ENCODE results near the gene THTPA.
A peak's percentile ranks its signal among the peaks of the same experiment; 100 is the strongest.

The THTPA gene

GRCh38 chr14:23564876-23565275 is 8.8 kb downstream of the THTPA start:
- H3K36me3 Mint-ChIP-seq, result peaks cover 38 to 46% of the 10 kb centered on the region in 2 donors
- ATAC-seq (replicated peaks) (no peak), DNase-seq (no peak)
- no peaks in the 10 kb centered on the region for H3K27me3 Mint-ChIP-seq
- H3K4me3 Mint-ChIP-seq, result no peak overlapping the region
- H3K27ac Mint-ChIP-seq, result peak overlapping the region; percentile 42
- peaks cover 44 to 52% of the 10 kb centered on the region in 2 donors for H3K4me1 Mint-ChIP-seq
- no peaks in the 10 kb centered on the region for H3K9me3 Mint-ChIP-seq

GRCh38 chr14:23565626-23566025 is 9.6 kb downstream of the THTPA start:
- DNase-seq, result no peak
- H3K27ac Mint-ChIP-seq, result no peak overlapping the region
- H3K9me3 Mint-ChIP-seq, result no peaks in the 10 kb centered on the region
- H3K27me3 Mint-ChIP-seq, result no peaks in the 10 kb centered on the region
- peaks cover 40 to 47% of the 10 kb centered on the region in 2 donors for H3K4me1 Mint-ChIP-seq
- peaks cover 33 to 39% of the 10 kb centered on the region in 2 donors for H3K36me3 Mint-ChIP-seq
- ATAC-seq (replicated peaks), result no peak
- peak overlapping the region in 1 of 2 donors; percentile 26 for H3K4me3 Mint-ChIP-seq

- H3K36me3 Mint-ChIP-seq, result peaks cover 28 to 35% of the 10 kb centered on the region in 2 donors
- H3K27me3 Mint-ChIP-seq, result peaks cover 0 to 3% of the 10 kb centered on the region in 2 donors
- peaks cover 37 to 42% of the 10 kb centered on the region in 2 donors for H3K4me1 Mint-ChIP-seq
- no peak for DNase-seq
- H3K4me3 Mint-ChIP-seq, result peak overlapping the region; percentile 96 to 98
- no peak for ATAC-seq (replicated peaks)
- no peaks in the 10 kb centered on the region for H3K9me3 Mint-ChIP-seq
- peak overlapping the region; percentile 98 for H3K27ac Mint-ChIP-seq
Measured at GRCh38 chr14:23566112-23566777, 10.2 kb downstream of the THTPA start.

GRCh38 chr14:23566778-23567185 is 10.7 kb downstream of the THTPA start:
- H3K4me1 Mint-ChIP-seq, result peaks cover 35 to 37% of the 10 kb centered on the region in 2 donors
- peak overlapping the region; percentile 96 to 98 for H3K4me3 Mint-ChIP-seq
- no peak for DNase-seq
- H3K27ac Mint-ChIP-seq, result peak overlapping the region; percentile 98
- peaks cover 24 to 30% of the 10 kb centered on the region in 2 donors for H3K36me3 Mint-ChIP-seq
- no peaks in the 10 kb centered on the region for H3K9me3 Mint-ChIP-seq
- ATAC-seq (replicated peaks), result peak in 1 of 2 donors; percentile 12
- H3K27me3 Mint-ChIP-seq, result peaks cover 5 to 8% of the 10 kb centered on the region in 2 donors

- H3K27me3 Mint-ChIP-seq, result peaks cover 11 to 14% of the 10 kb centered on the region in 2 donors
- peaks cover 33 to 37% of the 10 kb centered on the region in 2 donors for H3K4me1 Mint-ChIP-seq
- H3K36me3 Mint-ChIP-seq, result peaks cover 19 to 29% of the 10 kb centered on the region in 2 donors
- ATAC-seq (replicated peaks) (peak; percentile 96), DNase-seq (peak; percentile 89)
- peak within 1 kb of the TSS; percentile 98 for H3K27ac Mint-ChIP-seq
- peak within 1 kb of the TSS; percentile 96 to 98 for H3K4me3 Mint-ChIP-seq
- H3K9me3 Mint-ChIP-seq, result no peaks in the 10 kb centered on the region
Measured at GRCh38 chr14:23567186-23568020, 11.3 kb downstream of the THTPA start, which contains the start of gene AP1G2. Gene AP1G2, minus strand, starts transcription at chr14:23567791. Its CDS starts 477 bp downstream, at chr14:23567314.

- ATAC-seq (replicated peaks) (no peak), DNase-seq (no peak)
- Mint-ChIP-seq H3K27ac (peak overlapping the region; percentile 98), H3K36me3 (peaks cover 14 to 24% of the 10 kb centered on the region in 2 donors), H3K9me3 (no peaks in the 10 kb centered on the region), H3K27me3 (peaks cover 18 to 21% of the 10 kb centered on the region in 2 donors), H3K4me3 (peak overlapping the region; percentile 96 to 98), H3K4me1 (peaks cover 34 to 36% of the 10 kb centered on the region in 2 donors)
Measured at GRCh38 chr14:23568021-23568599, 12.0 kb downstream of the THTPA start.

GRCh38 chr14:23568600-23569331 is 12.7 kb downstream of the THTPA start:
- peaks cover 13 to 19% of the 10 kb centered on the region in 2 donors for H3K36me3 Mint-ChIP-seq
- peak overlapping the region; percentile 38 for H3K27ac Mint-ChIP-seq

GRCh38 chr14:23569443-23570151 is 13.5 kb downstream of the THTPA start:
- Mint-ChIP-seq H3K27ac (no peak overlapping the region), H3K4me1 (peaks cover 29 to 33% of the 10 kb centered on the region in 2 donors), H3K27me3 (peaks cover 25 to 31% of the 10 kb centered on the region in 2 donors), H3K9me3 (no peaks in the 10 kb centered on the region), H3K36me3 (peaks cover 10 to 11% of the 10 kb centered on the region in 2 donors), H3K4me3 (no peak overlapping the region)
- no peak for DNase-seq
- ATAC-seq (replicated peaks), result no peak

More at GRCh38 chr14:23568600-23569331, 12.7 kb downstream of the THTPA start:
- Mint-ChIP-seq H3K27me3 (peaks cover 22 to 28% of the 10 kb centered on the region in 2 donors), H3K4me3 (peak overlapping the region; percentile 96 to 98), H3K4me1 (peaks cover 33% of the 10 kb centered on the region in 2 donors), H3K9me3 (no peaks in the 10 kb centered on the region)
- ATAC-seq (replicated peaks), result no peak
- no peak for DNase-seq

- Mint-ChIP-seq H3K27me3 (peaks cover 34 to 42% of the 10 kb centered on the region in 2 donors), H3K9me3 (no peaks in the 10 kb centered on the region), H3K4me1 (peaks cover 26 to 27% of the 10 kb centered on the region in 2 donors), H3K36me3 (peaks cover 0 to under 1% of the 10 kb centered on the region in 2 donors), H3K27ac (no peak overlapping the region), H3K4me3 (no peak overlapping the region)
- DNase-seq, result no peak
- no peak for ATAC-seq (replicated peaks)
Measured at GRCh38 chr14:23570806-23571483, 14.9 kb downstream of the THTPA start.

GRCh38 chr14:23571701-23572523 is 15.8 kb downstream of the THTPA start:
- H3K4me1 Mint-ChIP-seq, result peaks cover 28 to 29% of the 10 kb centered on the region in 2 donors
- DNase-seq, result no peak
- peaks cover 42 to 50% of the 10 kb centered on the region in 2 donors for H3K27me3 Mint-ChIP-seq
- no peak overlapping the region for H3K4me3 Mint-ChIP-seq
- peaks cover 0 to 7% of the 10 kb centered on the region in 2 donors for H3K36me3 Mint-ChIP-seq
- H3K9me3 Mint-ChIP-seq, result no peaks in the 10 kb centered on the region
- ATAC-seq (replicated peaks), result no peak
- no peak overlapping the region for H3K27ac Mint-ChIP-seq

- H3K27me3 Mint-ChIP-seq, result peaks cover 46 to 56% of the 10 kb centered on the region in 2 donors
Measured at GRCh38 chr14:23572524-23572828, 16.4 kb downstream of the THTPA start.

GRCh38 chr14:23572836-23573235 is 16.8 kb downstream of the THTPA start:
- peaks cover 46 to 59% of the 10 kb centered on the region in 2 donors for H3K27me3 Mint-ChIP-seq

More at GRCh38 chr14:23572524-23572828, 16.4 kb downstream of the THTPA start:
- Mint-ChIP-seq H3K4me3 (no peak overlapping the region), H3K36me3 (peaks cover 0 to 7% of the 10 kb centered on the region in 2 donors), H3K27ac (no peak overlapping the region), H3K4me1 (peaks cover 31 to 32% of the 10 kb centered on the region in 2 donors), H3K9me3 (no peaks in the 10 kb centered on the region)
- ATAC-seq (replicated peaks), result no peak
- no peak for DNase-seq

More at GRCh38 chr14:23572836-23573235, 16.8 kb downstream of the THTPA start:
- Mint-ChIP-seq H3K9me3 (no peaks in the 10 kb centered on the region), H3K4me3 (no peak overlapping the region), H3K27ac (no peak overlapping the region), H3K4me1 (peaks cover 28 to 35% of the 10 kb centered on the region in 2 donors), H3K36me3 (peaks cover 0 to 7% of the 10 kb centered on the region in 2 donors)
- no peak for DNase-seq
- no peak for ATAC-seq (replicated peaks)
